Measurements from ENCODE around the gene RAP2A.
A peak's percentile ranks its signal among the peaks of the same experiment; 100 is the strongest.

Gene RAP2A

GRCh38 chr13:97423300-97424045 lies 10.5 kb upstream of the RAP2A start:
- no peak for FAIRE-seq

- FAIRE-seq: no peak
These were observed 8.4 kb upstream of the RAP2A start for GRCh38 chr13:97425590-97425989.

- no peak for FAIRE-seq
These were observed 7.3 kb upstream of the RAP2A start for GRCh38 chr13:97426695-97427094.

GRCh38 chr13:97429681-97430081 lies 4.3 kb upstream of the RAP2A start:
- no peak for FAIRE-seq

GRCh38 chr13:97430296-97430695 lies 3.7 kb upstream of the RAP2A start:
- FAIRE-seq: no peak

- FAIRE-seq: no peak
These were observed 2.7 kb upstream of the RAP2A start for GRCh38 chr13:97431171-97431764.

- no peak for FAIRE-seq
These were observed 1.6 kb upstream of the RAP2A start for GRCh38 chr13:97432232-97432916.

GRCh38 chr13:97432917-97433726 lies 847 bp upstream of the RAP2A start:
- peak; percentile 99 for FAIRE-seq

- FAIRE-seq: no peak
These were observed 630 bp downstream of the RAP2A start for GRCh38 chr13:97434397-97435201.

- FAIRE-seq: no peak
These were observed 1.4 kb downstream of the RAP2A start for GRCh38 chr13:97435323-97435722.

GRCh38 chr13:97435794-97436193 lies 1.8 kb downstream of the RAP2A start:
- no peak for FAIRE-seq

GRCh38 chr13:97436845-97437244 lies 2.9 kb downstream of the RAP2A start:
- FAIRE-seq: no peak

- no peak for FAIRE-seq
These were observed 3.8 kb downstream of the RAP2A start for GRCh38 chr13:97437729-97438128.

GRCh38 chr13:97438856-97439595 lies 5.1 kb downstream of the RAP2A start:
- no peak for FAIRE-seq

- no peak for FAIRE-seq
These were observed 6.7 kb downstream of the RAP2A start for GRCh38 chr13:97440598-97441170.

GRCh38 chr13:97441368-97441767 lies 7.4 kb downstream of the RAP2A start:
- no peak for FAIRE-seq

GRCh38 chr13:97445522-97446187 lies 11.7 kb downstream of the RAP2A start:
- no peak for FAIRE-seq

GRCh38 chr13:97446448-97446847 lies 12.5 kb downstream of the RAP2A start:
- FAIRE-seq: no peak

- no peak for FAIRE-seq
These were observed 14.7 kb downstream of the RAP2A start for GRCh38 chr13:97448503-97449251.

GRCh38 chr13:97454699-97455098 lies 20.7 kb downstream of the RAP2A start:
- FAIRE-seq: peak; percentile 33

Measured in G401.6 (cell line).